ENCODE data around the gene DLG2.
"Not testable (repeated sequence)": the region's sequence is repeated elsewhere in the genome, so short reads cannot be mapped to it uniquely, and the experiment has no call there.

The DLG2 gene

GRCh38 chr11:85348945-85349344 lies 278.2 kb downstream of the DLG2 start:
- H3K27me3 Mint-ChIP-seq = no peaks in the 10 kb centered on the region
- intact Hi-C loops (cut with micrococcal nuclease) = no loop called here
- H3K9me3 Mint-ChIP-seq = no peaks in the 10 kb centered on the region
- H3K4me1 Mint-ChIP-seq (ENCODE audit: low read depth) = no peaks in the 10 kb centered on the region
- no peaks in the 10 kb centered on the region for H3K36me3 Mint-ChIP-seq (ENCODE audit: low read depth)
- H3K27ac Mint-ChIP-seq = no peak overlapping the region
- no peak overlapping the region for H3K4me3 Mint-ChIP-seq

DNA sequence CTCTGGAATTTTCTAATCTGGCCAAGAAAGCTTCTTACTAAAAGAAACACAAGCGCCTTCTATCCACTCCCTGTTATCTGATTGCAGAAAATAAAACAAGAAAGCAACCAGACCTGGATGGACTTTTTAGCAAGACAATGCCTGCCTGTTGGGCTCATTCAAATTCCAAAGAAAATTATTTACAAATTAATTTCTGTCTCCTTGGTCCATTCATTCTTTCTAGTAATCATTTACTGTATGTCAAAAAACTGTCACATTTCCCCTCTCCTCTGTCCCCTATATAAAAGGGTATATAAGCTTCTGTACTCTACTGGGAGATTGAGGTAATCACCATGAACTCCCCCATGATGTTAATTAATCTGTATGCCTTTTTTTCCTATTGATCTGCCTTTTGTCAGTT lies 279.9 kb downstream of the DLG2 start:
- Mint-ChIP-seq H3K27ac (no peak overlapping the region), H3K9me3 (no peaks in the 10 kb centered on the region), H3K4me3 (no peak overlapping the region), H3K27me3 (no peaks in the 10 kb centered on the region), H3K4me1 (ENCODE audit: low read depth) (no peaks in the 10 kb centered on the region), H3K36me3 (ENCODE audit: low read depth) (no peaks in the 10 kb centered on the region)
- intact Hi-C loops (cut with micrococcal nuclease) = no loop called here

GRCh38 chr11:85346484-85346883 lies 280.7 kb downstream of the DLG2 start:
- intact Hi-C loops (cut with micrococcal nuclease) = no loop called here
- Mint-ChIP-seq H3K27ac (no peak overlapping the region), H3K9me3 (no peaks in the 10 kb centered on the region), H3K4me1 (ENCODE audit: low read depth) (no peaks in the 10 kb centered on the region), H3K27me3 (no peaks in the 10 kb centered on the region), H3K4me3 (no peak overlapping the region), H3K36me3 (ENCODE audit: low read depth) (no peaks in the 10 kb centered on the region)

GRCh38 chr11:85340846-85341245 lies 286.3 kb downstream of the DLG2 start:
- H3K4me3 Mint-ChIP-seq; H3K4me1 Mint-ChIP-seq (ENCODE audit: low read depth); H3K9me3 Mint-ChIP-seq; H3K36me3 Mint-ChIP-seq (ENCODE audit: low read depth); H3K27me3 Mint-ChIP-seq; intact Hi-C loops (cut with micrococcal nuclease); H3K27ac Mint-ChIP-seq: not testable (repeated sequence)

DNA sequence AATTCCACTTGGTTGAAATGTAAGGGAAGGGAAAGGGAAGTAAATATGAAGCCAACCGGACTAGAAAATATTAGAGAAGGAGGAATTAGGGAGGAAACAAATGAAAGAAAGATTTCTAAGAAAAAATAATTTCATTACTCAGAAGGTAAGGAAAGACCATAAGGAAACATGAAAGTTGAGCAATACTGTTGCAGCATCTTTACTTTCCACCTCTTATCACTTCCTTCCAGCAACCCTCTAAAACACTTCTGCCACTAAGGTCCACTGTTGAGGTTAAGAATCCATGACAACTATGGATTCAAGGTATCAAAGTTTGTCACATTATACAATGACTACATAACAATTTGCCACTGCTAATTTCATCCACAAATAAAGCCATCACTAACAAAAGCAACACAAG lies 308.6 kb downstream of the DLG2 start:
- no peaks in the 10 kb centered on the region for H3K36me3 Mint-ChIP-seq (ENCODE audit: low read depth)
- no peaks in the 10 kb centered on the region for H3K9me3 Mint-ChIP-seq
- peaks cover 28% of the 10 kb centered on the region for H3K4me1 Mint-ChIP-seq (ENCODE audit: low read depth)
- H3K4me3 Mint-ChIP-seq = no peak overlapping the region
- intact Hi-C loops (cut with micrococcal nuclease) = no loop called here
- H3K27me3 Mint-ChIP-seq = no peaks in the 10 kb centered on the region
- peak overlapping the region; percentile 24 for H3K27ac Mint-ChIP-seq

- H3K27ac Mint-ChIP-seq = peak overlapping the region; percentile 73
- H3K4me1 Mint-ChIP-seq (ENCODE audit: low read depth) = peaks cover 28% of the 10 kb centered on the region
- no peaks in the 10 kb centered on the region for H3K27me3 Mint-ChIP-seq
- H3K4me3 Mint-ChIP-seq = no peak overlapping the region
- no peaks in the 10 kb centered on the region for H3K36me3 Mint-ChIP-seq (ENCODE audit: low read depth)
- intact Hi-C loops (cut with micrococcal nuclease) = no loop called here
- no peaks in the 10 kb centered on the region for H3K9me3 Mint-ChIP-seq
These were observed 310.2 kb downstream of the DLG2 start for GRCh38 chr11:85316967-85317366.

GRCh38 chr11:85313741-85314140 lies 313.4 kb downstream of the DLG2 start:
- H3K4me3 Mint-ChIP-seq = no peak overlapping the region
- no peaks in the 10 kb centered on the region for H3K9me3 Mint-ChIP-seq
- intact Hi-C loops (cut with micrococcal nuclease) = no loop called here
- no peak overlapping the region for H3K27ac Mint-ChIP-seq
- H3K27me3 Mint-ChIP-seq = no peaks in the 10 kb centered on the region
- H3K4me1 Mint-ChIP-seq (ENCODE audit: low read depth) = peaks cover 28% of the 10 kb centered on the region
- H3K36me3 Mint-ChIP-seq (ENCODE audit: low read depth) = no peaks in the 10 kb centered on the region

- H3K27me3 Mint-ChIP-seq = no peaks in the 10 kb centered on the region
- no peak overlapping the region for H3K27ac Mint-ChIP-seq
- H3K36me3 Mint-ChIP-seq (ENCODE audit: low read depth) = no peaks in the 10 kb centered on the region
- H3K9me3 Mint-ChIP-seq = no peaks in the 10 kb centered on the region
- no peak overlapping the region for H3K4me3 Mint-ChIP-seq
- H3K4me1 Mint-ChIP-seq (ENCODE audit: low read depth) = peaks cover 8% of the 10 kb centered on the region
- intact Hi-C loops (cut with micrococcal nuclease) = no loop called here
These were observed 316.7 kb downstream of the DLG2 start for GRCh38 chr11:85310479-85310878.

- H3K9me3 Mint-ChIP-seq = no peaks in the 10 kb centered on the region
- H3K36me3 Mint-ChIP-seq (ENCODE audit: low read depth) = no peaks in the 10 kb centered on the region
- no peak overlapping the region for H3K4me3 Mint-ChIP-seq
- H3K27me3 Mint-ChIP-seq = no peaks in the 10 kb centered on the region
- H3K27ac Mint-ChIP-seq = no peak overlapping the region
- no peaks in the 10 kb centered on the region for H3K4me1 Mint-ChIP-seq (ENCODE audit: low read depth)
- intact Hi-C loops (cut with micrococcal nuclease) = loop anchor here (10.0 kb wide), 1 partner anchor 63 kb away; no protein-coding TSS in a partner anchor
These were observed 319.8 kb downstream of the DLG2 start for GRCh38 chr11:85307366-85307765.

DNA sequence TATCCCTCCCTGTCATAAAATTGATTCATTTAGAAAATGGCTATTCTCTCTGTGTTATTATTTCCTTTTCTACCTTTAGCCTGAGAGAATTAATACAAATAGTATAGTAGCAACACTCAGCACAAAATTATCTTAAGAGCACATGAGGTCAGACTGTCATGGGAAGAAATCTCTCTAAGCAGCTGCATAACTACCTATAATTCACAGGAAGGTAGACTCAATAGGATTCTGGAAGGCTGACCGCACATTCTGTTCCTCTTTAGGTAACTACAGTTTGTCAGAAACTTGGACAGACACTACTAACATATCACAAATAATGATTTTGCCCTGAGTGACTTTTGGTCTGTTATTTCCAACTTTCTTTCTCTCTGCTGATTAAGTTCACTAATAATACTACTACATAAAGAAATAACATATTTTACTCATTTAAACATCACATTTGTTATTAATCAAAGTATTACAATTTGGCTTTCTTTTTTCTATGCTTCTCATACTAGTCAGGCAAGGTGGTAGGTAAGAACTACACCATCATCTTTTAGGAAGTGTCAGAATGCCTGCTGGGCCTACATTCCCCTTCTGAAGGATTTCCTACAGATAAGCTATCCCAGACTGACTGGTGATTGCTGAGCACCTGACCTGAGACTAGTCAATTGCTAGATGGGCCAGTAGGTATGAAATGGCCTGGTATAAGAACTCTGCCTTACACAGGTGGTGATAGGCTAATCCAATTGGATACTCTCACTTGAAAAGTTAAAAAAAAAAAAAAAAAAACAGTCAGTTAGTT lies 325.1 kb downstream of the DLG2 start:
- peaks cover 5% of the 10 kb centered on the region for H3K4me1 Mint-ChIP-seq (ENCODE audit: low read depth)
- H3K27me3 Mint-ChIP-seq = no peaks in the 10 kb centered on the region
- H3K4me3 Mint-ChIP-seq = no peak overlapping the region
- intact Hi-C loops (cut with micrococcal nuclease) = loop anchor here (10.0 kb wide), 1 partner anchor 57 kb away; no protein-coding TSS in a partner anchor
- no peak overlapping the region for H3K27ac Mint-ChIP-seq
- no peaks in the 10 kb centered on the region for H3K36me3 Mint-ChIP-seq (ENCODE audit: low read depth)
- H3K9me3 Mint-ChIP-seq = no peaks in the 10 kb centered on the region

- no peaks in the 10 kb centered on the region for H3K36me3 Mint-ChIP-seq (ENCODE audit: low read depth)
- no peaks in the 10 kb centered on the region for H3K9me3 Mint-ChIP-seq
- peaks cover 5% of the 10 kb centered on the region for H3K4me1 Mint-ChIP-seq (ENCODE audit: low read depth)
- H3K4me3 Mint-ChIP-seq = no peak overlapping the region
- H3K27ac Mint-ChIP-seq = no peak overlapping the region
- intact Hi-C loops (cut with micrococcal nuclease) = no loop called here
- H3K27me3 Mint-ChIP-seq = no peaks in the 10 kb centered on the region
These were observed 327.7 kb downstream of the DLG2 start for GRCh38 chr11:85299258-85299942.

DNA sequence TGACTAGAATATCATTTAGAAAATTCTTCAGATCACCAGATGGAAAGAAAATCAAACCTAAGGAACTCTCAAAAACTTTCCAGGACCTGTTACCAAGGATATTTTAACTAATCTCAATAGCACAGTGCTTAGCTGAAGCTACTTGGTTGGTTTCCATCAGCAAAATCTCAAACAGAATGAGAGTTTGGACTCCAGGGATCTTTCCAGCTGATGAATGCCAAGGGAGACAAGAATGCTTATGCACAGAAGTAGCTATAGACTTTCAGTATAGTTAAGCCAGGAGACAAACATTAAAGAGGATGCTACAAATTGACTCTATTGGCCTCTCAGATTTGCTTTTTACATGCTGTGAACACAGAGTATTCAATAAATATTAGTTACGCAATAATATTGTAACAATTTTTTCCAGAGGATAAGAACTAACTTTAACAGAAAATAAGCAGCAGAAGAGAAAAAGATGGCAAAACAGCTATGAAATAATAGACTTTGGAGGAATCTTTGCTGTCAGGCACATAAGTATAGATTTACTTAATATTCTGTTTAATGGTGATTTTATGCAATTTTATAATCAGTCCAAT lies 331.4 kb downstream of the DLG2 start:
- intact Hi-C loops (cut with micrococcal nuclease) = no loop called here
- no peaks in the 10 kb centered on the region for H3K36me3 Mint-ChIP-seq (ENCODE audit: low read depth)
- no peak overlapping the region for H3K27ac Mint-ChIP-seq
- H3K4me1 Mint-ChIP-seq (ENCODE audit: low read depth) = peaks cover 5% of the 10 kb centered on the region
- H3K9me3 Mint-ChIP-seq = peaks cover 11% of the 10 kb centered on the region
- H3K27me3 Mint-ChIP-seq = no peaks in the 10 kb centered on the region
- no peak overlapping the region for H3K4me3 Mint-ChIP-seq

- H3K4me1 Mint-ChIP-seq (ENCODE audit: low read depth) = peaks cover 19% of the 10 kb centered on the region
- H3K27me3 Mint-ChIP-seq = no peaks in the 10 kb centered on the region
- intact Hi-C loops (cut with micrococcal nuclease) = no loop called here
- no peak overlapping the region for H3K27ac Mint-ChIP-seq
- no peaks in the 10 kb centered on the region for H3K36me3 Mint-ChIP-seq (ENCODE audit: low read depth)
- peaks cover 9% of the 10 kb centered on the region for H3K9me3 Mint-ChIP-seq
- H3K4me3 Mint-ChIP-seq = no peak overlapping the region
These were observed 345.6 kb downstream of the DLG2 start for GRCh38 chr11:85281550-85281949.

GRCh38 chr11:85279267-85279666 lies 347.9 kb downstream of the DLG2 start:
- Mint-ChIP-seq H3K27ac (peak overlapping the region; percentile 17), H3K4me3 (no peak overlapping the region), H3K27me3 (no peaks in the 10 kb centered on the region), H3K36me3 (ENCODE audit: low read depth) (no peaks in the 10 kb centered on the region), H3K4me1 (ENCODE audit: low read depth) (peaks cover 19% of the 10 kb centered on the region), H3K9me3 (peaks cover 16% of the 10 kb centered on the region)
- intact Hi-C loops (cut with micrococcal nuclease) = no loop called here
